Adrenal gland (tissue), 5 donors: ENCODE measurements around the gene ECI2.

ENCODE experiments used
- CTCF ChIP-seq, 6 experiments: fragments of 450-650 bp in 4 of 6; fragments of 200-600 bp in 2 of 6; sonication (generic) in 1 of 6; IDR thresholded peaks; 1 replicate in 5 of 6; 2 replicates in 1 of 6; pipeline versions ENCODE4 v1.5.1 to v1.8.0; 2016 to 2021; ENCODE audit warnings: antibody characterized with exemption in 6 of 6, mild to moderate bottlenecking in 2 of 6, moderate library complexity in 1 of 6
- POLR2A ChIP-seq, 2 donors: fragments of 450-650 bp; IDR thresholded peaks; one replicate each; pipeline ENCODE4 v1.6.1; 2017; ENCODE audit warnings: antibody characterized with exemption in 2 of 2, mild to moderate bottlenecking in 2 of 2, moderate library complexity in 1 of 2
- donor health status: DM: no; HTN: no; CAD: no.

DNA sequence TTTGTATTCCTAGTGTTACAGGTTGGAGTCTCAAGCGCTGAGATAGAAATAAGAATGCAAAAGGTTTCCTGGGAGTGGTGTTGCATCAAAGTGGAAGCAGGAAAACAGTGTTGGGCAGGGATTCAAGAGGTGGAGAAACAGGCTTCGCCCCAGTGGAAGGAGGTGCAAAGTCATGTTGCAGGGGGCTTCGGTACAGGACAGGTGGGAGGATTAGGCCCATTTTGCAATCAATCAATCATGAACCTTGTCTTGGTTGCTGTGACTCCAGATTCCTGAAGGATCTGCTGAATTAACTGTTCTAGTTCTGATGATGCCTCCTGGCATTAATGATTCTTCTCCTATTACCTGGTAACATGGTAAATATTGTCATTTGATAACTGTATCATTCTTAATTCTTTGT is 34.1 kb downstream of the ECI2 start:
- no peak for TF ChIP-seq CTCF (IDR thresholded peaks at IDR 0.05)
- no peak for TF ChIP-seq POLR2A (IDR thresholded peaks at IDR 0.05)
